HEK293 (cell line): ENCODE measurements around the gene TREX2.

ENCODE experiments used
- CTCF ChIA-PET: fragments of 350-600 bp; formaldehyde crosslinking; extraction: SDS; loops from one replicate; lab custom pipeline; 2021; ENCODE audit warnings: antibody characterized with exemption; lab: Yijun Ruan, JAX
- POLR2A ChIA-PET: fragments of 300-600 bp; formaldehyde crosslinking; extraction: SDS; loops from one replicate; lab custom pipeline; 2020; ENCODE audit warnings: antibody characterized with exemption, inconsistent platforms; lab: Yijun Ruan, JAX
- H3K27ac ChIP-seq: fragments of 200-500 bp; sonication (Bioruptor generic); 2 replicates; pipeline ENCODE4 v1.5.1; 2014; ENCODE audit warnings: low read depth, low read length, control low read depth, inconsistent platforms; ENCODE audit errors: extremely low read depth
- H3K36me3 ChIP-seq, 2 experiments: fragments of 200-500 bp in 1 of 2; sonication (Bioruptor generic) in 1 of 2; 1 replicate in 1 of 2; 2 replicates in 1 of 2; pipeline ENCODE4 v1.5.1; 2014 to 2017; ENCODE audit warnings: inconsistent platforms in 2 of 2, low read length in 2 of 2; ENCODE audit not compliant: control insufficient read depth in 2 of 2, insufficient read depth in 1 of 2
- H3K4me1 ChIP-seq: fragments of 200-500 bp; sonication (Bioruptor generic); 2 replicates; pipeline ENCODE4 v1.5.1; 2014; ENCODE audit warnings: mild to moderate bottlenecking, low read length, inconsistent platforms; ENCODE audit not compliant: control insufficient read depth, insufficient read depth
- H3K4me3 ChIP-seq: 2 replicates; pipeline ENCODE4 v1.5.1; 2011; ENCODE audit warnings: low read depth, mild to moderate bottlenecking, control low read depth, low read length, moderate library complexity
- H3K9me3 ChIP-seq: fragments of 200-500 bp; sonication (Bioruptor generic); 2 replicates; pipeline ENCODE4 v1.5.1; 2014; ENCODE audit warnings: low read depth, low read length, inconsistent platforms; ENCODE audit not compliant: control insufficient read depth, insufficient read depth
- HOXD13 ChIP-seq: sonication (generic); formaldehyde crosslinking; IDR thresholded peaks from 2 replicates; pipeline ENCODE4 v1.8.0; 2022; ENCODE audit warnings: missing genetic modification reagents, borderline replicate concordance
- PRDM2 ChIP-seq: fragments of 450-650 bp; formaldehyde crosslinking; IDR thresholded peaks from 2 replicates; pipeline ENCODE4 v1.5.1; 2016; ENCODE audit warnings: missing biosample characterization, missing genetic modification characterization, borderline replicate concordance
- SETDB1 ChIP-seq: IDR thresholded peaks from one replicate; pipeline ENCODE4 v1.6.1; 2017; ENCODE audit warnings: mild to moderate bottlenecking, low read length, moderate library complexity, mixed read lengths; ENCODE audit not compliant: insufficient read length
- YY2 ChIP-seq: fragments of 450-650 bp; formaldehyde crosslinking; IDR thresholded peaks from 2 replicates; pipeline ENCODE4 v1.5.1; 2016; ENCODE audit warnings: missing biosample characterization, missing genetic modification characterization
- ZFP41 ChIP-seq: fragments of 450-650 bp; formaldehyde crosslinking; IDR thresholded peaks from 2 replicates; pipeline ENCODE4 v1.5.1; 2016; ENCODE audit warnings: missing biosample characterization, missing genetic modification characterization, borderline replicate concordance
- ZNF10 ChIP-seq: fragments of 450-650 bp; formaldehyde crosslinking; IDR thresholded peaks from 2 replicates; pipeline ENCODE4 v1.5.1; 2017; ENCODE audit warnings: missing biosample characterization, missing genetic modification characterization
- ZNF501 ChIP-seq: fragments of 450-650 bp; formaldehyde crosslinking; IDR thresholded peaks from 2 replicates; pipeline ENCODE4 v1.5.1; 2016; ENCODE audit warnings: missing biosample characterization, missing genetic modification characterization
- ZNF600 ChIP-seq: fragments of 450-650 bp; formaldehyde crosslinking; IDR thresholded peaks from 2 replicates; pipeline ENCODE4 v1.5.1; 2016; ENCODE audit warnings: missing biosample characterization, missing genetic modification characterization
- ZNF626 ChIP-seq: fragments of 450-650 bp; sonication (Bioruptor Pico); formaldehyde crosslinking; IDR thresholded peaks from 2 replicates; pipeline ENCODE4 v1.5.1; 2018; ENCODE audit warnings: missing biosample characterization, missing genetic modification characterization, inconsistent platforms
- ZNF645 ChIP-seq: fragments of 450-650 bp; formaldehyde crosslinking; IDR thresholded peaks from 2 replicates; pipeline ENCODE4; 2016; ENCODE audit warnings: missing biosample characterization, missing genetic modification characterization
- ZNF670 ChIP-seq: fragments of 450-650 bp; formaldehyde crosslinking; IDR thresholded peaks from 2 replicates; pipeline ENCODE4 v1.5.1; 2016; ENCODE audit warnings: missing biosample characterization, missing genetic modification characterization, low read depth
- ZNF677 ChIP-seq: fragments of 450-650 bp; IDR thresholded peaks from 2 replicates; pipeline ENCODE4 v1.5.0; 2018; ENCODE audit warnings: missing biosample characterization, mild to moderate bottlenecking, missing genetic modification characterization, moderate library complexity
- ZNF791 ChIP-seq: fragments of 450-650 bp; formaldehyde crosslinking; IDR thresholded peaks from 2 replicates; pipeline ENCODE4 v1.5.1; 2016; ENCODE audit warnings: missing biosample characterization, missing genetic modification characterization
- ZNF837 ChIP-seq: fragments of 450-650 bp; formaldehyde crosslinking; IDR thresholded peaks from 2 replicates; pipeline ENCODE4 v1.5.1; 2016; ENCODE audit warnings: missing biosample characterization, missing genetic modification characterization
- TF ChIP-seq, protein P1 (sequence below): fragments of 450-650 bp; formaldehyde crosslinking; IDR thresholded peaks from 2 replicates; pipeline ENCODE4 v1.5.1; 2016; ENCODE audit warnings: missing biosample characterization, missing genetic modification characterization
- TF ChIP-seq, protein P2 (sequence below): fragments of 450-650 bp; formaldehyde crosslinking; IDR thresholded peaks from 2 replicates; pipeline ENCODE4 v1.5.1; 2016; ENCODE audit warnings: missing biosample characterization, missing genetic modification characterization

Gene TREX2

GRCh38 chrX:153477364-153477857 lies 31.6 kb upstream of the TREX2 start:
- ChIA-PET CTCF (interaction anchor here (0.8 to 2.4 kb wide), 3 partner anchors 25 to 536 kb away, joined by 3 to 14 read pairs (median 3); no protein-coding TSS in a partner anchor), POLR2A (no interaction called here)
- Histone ChIP-seq H3K9me3 (no peaks in the 10 kb centered on the region), H3K4me1 (no peaks in the 10 kb centered on the region), H3K4me3 (no peak overlapping the region), H3K36me3 (no peaks in the 10 kb centered on the region), H3K27ac (no peak overlapping the region)
- TF ChIP-seq, protein P1, sequence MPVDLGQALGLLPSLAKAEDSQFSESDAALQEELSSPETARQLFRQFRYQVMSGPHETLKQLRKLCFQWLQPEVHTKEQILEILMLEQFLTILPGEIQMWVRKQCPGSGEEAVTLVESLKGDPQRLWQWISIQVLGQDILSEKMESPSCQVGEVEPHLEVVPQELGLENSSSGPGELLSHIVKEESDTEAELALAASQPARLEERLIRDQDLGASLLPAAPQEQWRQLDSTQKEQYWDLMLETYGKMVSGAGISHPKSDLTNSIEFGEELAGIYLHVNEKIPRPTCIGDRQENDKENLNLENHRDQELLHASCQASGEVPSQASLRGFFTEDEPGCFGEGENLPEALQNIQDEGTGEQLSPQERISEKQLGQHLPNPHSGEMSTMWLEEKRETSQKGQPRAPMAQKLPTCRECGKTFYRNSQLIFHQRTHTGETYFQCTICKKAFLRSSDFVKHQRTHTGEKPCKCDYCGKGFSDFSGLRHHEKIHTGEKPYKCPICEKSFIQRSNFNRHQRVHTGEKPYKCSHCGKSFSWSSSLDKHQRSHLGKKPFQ (tag by site-specific recombination) = no peak
- TF ChIP-seq SETDB1 (no peak), PRDM2 (no peak), YY2 (no peak), HOXD13 (no peak), ZNF645 (tag by site-specific recombination) (no peak), ZNF670 (tag by site-specific recombination) (no peak), ZNF791 (tag by site-specific recombination) (no peak), ZFP41 (no peak), ZNF501 (tag by site-specific recombination) (no peak), ZNF600 (tag by site-specific recombination) (no peak), ZNF10 (no peak), ZNF626 (no peak), ZNF677 (no peak), ZNF837 (tag by site-specific recombination) (no peak)
- TF ChIP-seq, protein P2, sequence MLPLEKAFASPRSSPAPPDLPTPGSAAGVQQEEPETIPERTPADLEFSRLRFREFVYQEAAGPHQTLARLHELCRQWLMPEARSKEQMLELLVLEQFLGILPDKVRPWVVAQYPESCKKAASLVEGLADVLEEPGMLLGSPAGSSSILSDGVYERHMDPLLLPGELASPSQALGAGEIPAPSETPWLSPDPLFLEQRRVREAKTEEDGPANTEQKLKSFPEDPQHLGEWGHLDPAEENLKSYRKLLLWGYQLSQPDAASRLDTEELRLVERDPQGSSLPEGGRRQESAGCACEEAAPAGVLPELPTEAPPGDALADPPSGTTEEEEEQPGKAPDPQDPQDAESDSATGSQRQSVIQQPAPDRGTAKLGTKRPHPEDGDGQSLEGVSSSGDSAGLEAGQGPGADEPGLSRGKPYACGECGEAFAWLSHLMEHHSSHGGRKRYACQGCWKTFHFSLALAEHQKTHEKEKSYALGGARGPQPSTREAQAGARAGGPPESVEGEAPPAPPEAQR (tag by site-specific recombination) = no peak
